ENCODE results near the gene ZNF335. TPM values are rescaled to one million over a fixed set of nuclear protein-coding genes. Genes with fewer than 3 reads are reported as not detected.

The ZNF335 gene
- total and polyA plus RNA-seq, 2 of the 13 experiments (the other 11 are each of a cell fraction or from before 2014, with no cell fraction given) = 9.7 to 13.7 TPM

- no peak for TF ChIP-seq ZNF337 (CRISPR knock-in tag; IDR thresholded peaks at IDR 0.05; ENCODE audit: borderline replicate concordance, low read depth)
- TF ChIP-seq FOXP1 (IDR thresholded peaks at IDR 0.05) = no peak
- TF ChIP-seq FOXP1 (CRISPR knock-in tag; IDR thresholded peaks at IDR 0.05) = peak; percentile 41; the same call in 1 of the 2 replicates
- TF ChIP-seq MIXL1 (CRISPR knock-in tag; IDR thresholded peaks at IDR 0.05) = no peak
- no peak for TF ChIP-seq ZNF496 (CRISPR knock-in tag; IDR thresholded peaks at IDR 0.05; ENCODE audit: insufficient replicate concordance)
- no peak for TF ChIP-seq KDM6A (CRISPR knock-in tag; IDR thresholded peaks at IDR 0.05; ENCODE audit: low read depth)
- no peak for TF ChIP-seq PBX3 (CRISPR knock-in tag; IDR thresholded peaks at IDR 0.05; ENCODE audit: borderline replicate concordance)
- TF ChIP-seq KDM1A (CRISPR knock-in tag; IDR thresholded peaks at IDR 0.05) = peak; percentile 100
- TF ChIP-seq ZNF382 (CRISPR knock-in tag; IDR thresholded peaks at IDR 0.05; ENCODE audit: borderline replicate concordance) = no peak
- peak; percentile 100 for TF ChIP-seq ZMYM2 (CRISPR knock-in tag; IDR thresholded peaks at IDR 0.05)
- no peak for TF ChIP-seq MIER3 (CRISPR knock-in tag; IDR thresholded peaks at IDR 0.05; ENCODE audit: borderline replicate concordance)
- no peak for TF ChIP-seq SIN3B (IDR thresholded peaks at IDR 0.05; ENCODE audit: low read length)
- TF ChIP-seq ZBTB21 (CRISPR knock-in tag; IDR thresholded peaks at IDR 0.05) = no peak
- TF ChIP-seq ZSCAN31 (CRISPR knock-in tag; IDR thresholded peaks at IDR 0.05; ENCODE audit: low read depth) = peak; percentile 72; the same call in 1 of the 2 replicates
- no peak for TF ChIP-seq ZHX1 (CRISPR knock-in tag; IDR thresholded peaks at IDR 0.05; ENCODE audit: low read depth)
- TF ChIP-seq ZNF749 (CRISPR knock-in tag; IDR thresholded peaks at IDR 0.05; ENCODE audit: borderline replicate concordance) = no peak
- TF ChIP-seq, protein P1, sequence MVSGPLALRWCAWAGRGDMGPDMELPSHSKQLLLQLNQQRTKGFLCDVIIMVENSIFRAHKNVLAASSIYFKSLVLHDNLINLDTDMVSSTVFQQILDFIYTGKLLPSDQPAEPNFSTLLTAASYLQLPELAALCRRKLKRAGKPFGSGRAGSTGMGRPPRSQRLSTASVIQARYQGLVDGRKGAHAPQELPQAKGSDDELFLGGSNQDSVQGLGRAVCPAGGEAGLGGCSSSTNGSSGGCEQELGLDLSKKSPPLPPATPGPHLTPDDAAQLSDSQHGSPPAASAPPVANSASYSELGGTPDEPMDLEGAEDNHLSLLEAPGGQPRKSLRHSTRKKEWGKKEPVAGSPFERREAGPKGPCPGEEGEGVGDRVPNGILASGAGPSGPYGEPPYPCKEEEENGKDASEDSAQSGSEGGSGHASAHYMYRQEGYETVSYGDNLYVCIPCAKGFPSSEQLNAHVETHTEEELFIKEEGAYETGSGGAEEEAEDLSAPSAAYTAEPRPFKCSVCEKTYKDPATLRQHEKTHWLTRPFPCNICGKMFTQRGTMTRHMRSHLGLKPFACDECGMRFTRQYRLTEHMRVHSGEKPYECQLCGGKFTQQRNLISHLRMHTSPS (CRISPR knock-in tag; IDR thresholded peaks at IDR 0.05; ENCODE audit: low read depth) = no peak
- TF ChIP-seq NR1H2 (CRISPR knock-in tag; IDR thresholded peaks at IDR 0.05; ENCODE audit: borderline replicate concordance, low read depth) = no peak
- no peak for TF ChIP-seq ZNF816 (CRISPR knock-in tag; IDR thresholded peaks at IDR 0.05; ENCODE audit: borderline replicate concordance)
- TF ChIP-seq SMARCE1 (IDR thresholded peaks at IDR 0.05; ENCODE audit: borderline replicate concordance) = no peak
- TF ChIP-seq NFE2 (CRISPR knock-in tag; IDR thresholded peaks at IDR 0.05) = no peak
- TF ChIP-seq DNMT1 (CRISPR knock-in tag; IDR thresholded peaks at IDR 0.05) = peak; percentile 21; the same call in 1 of the 2 replicates
- TF ChIP-seq TCF12 (IDR thresholded peaks at IDR 0.05) = no peak
- no peak for TF ChIP-seq TCF12 (CRISPR knock-in tag; IDR thresholded peaks at IDR 0.05)
- no peak for TF ChIP-seq PAF1 (CRISPR knock-in tag; IDR thresholded peaks at IDR 0.05)
- no peak for TF ChIP-seq ZNF256 (CRISPR knock-in tag; conservative IDR thresholded peaks at IDR 0.05)
- no peak for TF ChIP-seq FOXA1 (IDR thresholded peaks at IDR 0.05)
- TF ChIP-seq FOXA1 (CRISPR knock-in tag; IDR thresholded peaks at IDR 0.05) = no peak
- TF ChIP-seq SRSF1 (optimal IDR thresholded peaks at IDR 0.05; ENCODE audit: low read depth, low read length) = peak; percentile 71
These were observed 653 bp downstream of the ZNF335 start (continued) for GRCh38 chr20:45971425-45971674.

Measured in HepG2 (cell line).